Esophagus squamous epithelium (tissue), 5 donors: ENCODE measurements around the gene SMC5. TPM values are rescaled to one million over a fixed set of nuclear protein-coding genes. Genes with fewer than 3 reads are reported as not detected.
A peak's percentile ranks its signal among the peaks of the same experiment; 100 is the strongest.

Experiments
- DNase-seq: peaks from one replicate; lab custom pipeline; 2025; lab: John Stamatoyannopoulos, UW
- H3K27ac ChIP-seq, 4 donors: fragments of 200-600 bp; sonication (generic); one replicate each; pipeline ENCODE4 v1.5.1; 2016 to 2019; ENCODE audit warnings: mild to moderate bottlenecking in 1 of 4
- H3K27me3 ChIP-seq, 4 donors: fragments of 200-600 bp; sonication (generic); 1 replicate in 3 of 4; 2 replicates in 1 of 4; pipeline versions ENCODE4 v1.5.1 to v1.6.0; 2017 to 2021; ENCODE audit warnings: antibody characterized with exemption in 1 of 4
- H3K36me3 ChIP-seq, 3 donors: fragments of 200-600 bp; sonication (generic); one replicate each; pipeline ENCODE4 v1.5.1; 2016 to 2019
- H3K4me1 ChIP-seq, 3 donors: fragments of 200-600 bp; sonication (generic); one replicate each; pipeline ENCODE4 v1.5.1; 2017 to 2019
- H3K4me3 ChIP-seq, 4 donors: fragments of 200-600 bp; sonication (generic); 1 replicate in 3 of 4; 2 replicates in 1 of 4; pipeline ENCODE4 v1.5.1; 2016 to 2019; ENCODE audit warnings: mild to moderate bottlenecking in 2 of 4, moderate library complexity in 1 of 4
- H3K9me3 ChIP-seq, 3 donors: fragments of 200-600 bp; sonication (generic); one replicate each; pipeline ENCODE4 v1.5.1; 2016 to 2019
- CTCF ChIP-seq, 6 experiments: fragments of 450-650 bp in 4 of 6; fragments of 200-600 bp in 2 of 6; sonication (generic) in 2 of 6; IDR thresholded peaks; one replicate each; pipeline ENCODE4 v1.5.1; 2016 to 2019; ENCODE audit warnings: antibody characterized with exemption in 6 of 6, mild to moderate bottlenecking in 4 of 6, moderate library complexity in 4 of 6
- POLR2A ChIP-seq, 4 donors: fragments of 450-650 bp; IDR thresholded peaks; one replicate each; pipeline ENCODE4 v1.6.1; 2017; ENCODE audit warnings: antibody characterized with exemption in 4 of 4, mild to moderate bottlenecking in 4 of 4, moderate library complexity in 3 of 4
- WGBS, 2 donors: methylation state at CpG; one replicate each; pipeline ENCODE4 v1.1.5; 2018; 5-methylcytosine and 5-hydroxymethylcytosine counted together
- intact Hi-C: fragments of 100-400 bp; cut with DNase I; formaldehyde crosslinking; loops from one replicate; pipeline ENCODE4 v1.15.0; 2022
- total RNA-seq, 4 donors: library from RNA; depleted of rRNA; stranded (reverse); fragments of >200 nt; gene quantifications; one replicate each; pipeline ENCODE4 v1.1.0, GENCODE V29; 2016
- donor health status: DM: yes; HTN: yes; CAD: no.

SMC5 gene
- total RNA-seq: 10 to 100 TPM; 16.5 to 36.0 (median 23.9) TPM

DNA sequence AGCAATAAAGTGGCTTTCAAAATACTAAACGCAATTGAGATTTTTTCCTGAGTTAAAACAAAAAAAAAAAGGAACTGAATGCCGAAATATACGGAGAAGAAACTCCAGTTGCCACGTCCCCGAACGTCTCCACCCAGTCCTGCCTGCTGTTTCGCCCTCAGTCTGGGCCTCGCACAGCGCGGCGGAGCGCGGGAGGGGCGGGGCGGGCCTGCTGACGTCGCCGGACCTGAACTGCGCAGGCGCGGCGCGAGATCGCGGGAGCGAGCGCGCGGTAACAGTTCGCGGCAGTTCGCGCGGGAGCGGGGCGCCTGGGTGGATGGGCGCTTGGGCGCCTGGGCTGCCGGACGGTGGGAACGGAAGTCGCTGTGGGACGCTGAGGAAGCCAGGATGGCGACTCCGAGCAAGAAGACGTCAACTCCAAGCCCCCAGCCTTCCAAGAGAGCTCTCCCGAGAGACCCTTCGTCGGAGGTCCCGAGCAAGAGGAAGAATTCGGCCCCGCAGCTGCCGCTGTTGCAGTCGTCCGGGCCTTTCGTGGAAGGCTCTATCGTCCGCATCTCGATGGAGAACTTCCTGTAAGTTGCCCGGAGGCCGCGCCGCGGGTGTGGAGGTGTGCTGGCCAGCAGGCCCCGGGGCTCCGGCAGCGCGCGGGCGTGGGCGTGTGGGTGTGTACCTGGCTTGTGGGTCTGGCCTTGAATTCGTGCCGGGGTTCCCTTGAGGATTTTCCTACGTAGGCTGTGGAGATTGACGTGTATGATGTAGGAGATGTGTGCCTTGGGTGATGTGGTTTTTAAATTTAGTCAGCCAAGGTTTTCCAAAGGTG, at the start of gene SMC5:
Gene SMC5, plus strand, starts transcription at position 287 of the 820 bp plus-strand sequence. Its CDS starts 101 bp downstream, at position 388.
- intact Hi-C loops: no loop called here
- TF ChIP-seq POLR2A (IDR thresholded peaks at IDR 0.05) (peak; percentile 9 to 98 (median 94)), CTCF (IDR thresholded peaks at IDR 0.05) (no peak)
- WGBS, 2 donors: 0 to 4% methylated on average over 10 to 23 of the region's 75 CpGs
- Histone ChIP-seq H3K4me1 (peaks cover 26 to 76% (median 38%) of the 10 kb centered on the region in 3 donors), H3K4me3 (peak within 1 kb of the TSS; percentile 80 to 89 (median 84)), H3K27me3 (no peaks in the 10 kb centered on the region), H3K27ac (peak within 1 kb of the TSS; percentile 97 to 98 (median 98)), H3K9me3 (no peaks in the 10 kb centered on the region), H3K36me3 (no peaks in the 10 kb centered on the region)
- peak; percentile 57 for DNase-seq

DNA sequence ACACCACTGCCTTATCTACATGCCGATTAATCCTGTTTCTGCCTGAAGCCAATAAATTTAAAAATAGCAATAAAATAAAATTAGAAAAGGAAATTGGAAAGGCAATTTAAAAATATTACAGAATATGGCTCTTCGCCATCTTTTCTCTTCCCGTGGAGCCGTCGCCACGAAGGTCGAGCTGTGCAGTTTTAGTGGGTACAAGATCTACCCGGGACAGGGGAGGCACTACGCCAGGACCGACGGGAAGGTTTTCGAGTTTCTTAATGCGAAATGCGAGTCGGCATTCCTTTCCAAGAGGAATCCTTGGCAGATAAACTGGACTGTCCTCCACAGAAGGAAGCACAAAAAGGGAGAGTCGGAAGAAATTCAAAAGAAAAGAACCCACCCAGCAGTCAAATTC, 41.7 kb upstream of the SMC5 start:
- no peak overlapping the region for H3K27ac ChIP-seq
- H3K4me1 ChIP-seq: no peaks in the 10 kb centered on the region
- no peak overlapping the region for H3K4me3 ChIP-seq
- TF ChIP-seq POLR2A (IDR thresholded peaks at IDR 0.05) (no peak), CTCF (IDR thresholded peaks at IDR 0.05) (no peak)
- peaks cover 0 to 51% (median 0%) of the 10 kb centered on the region in 3 donors for H3K36me3 ChIP-seq
- intact Hi-C loops: no loop called here
- no peak for DNase-seq
- H3K27me3 ChIP-seq: no peaks in the 10 kb centered on the region
- 85 to 95% methylated on average over 15 to 16 of the region's 16 CpGs for WGBS, 2 donors
- peaks cover 0 to 8% (median 6%) of the 10 kb centered on the region in 3 donors for H3K9me3 ChIP-seq

GRCh38 chr9:70218767-70219166, 40.0 kb upstream of the SMC5 start:
- Histone ChIP-seq H3K4me3 (no peak overlapping the region), H3K9me3 (no peaks in the 10 kb centered on the region), H3K27ac (no peak overlapping the region), H3K27me3 (no peaks in the 10 kb centered on the region), H3K4me1 (no peaks in the 10 kb centered on the region), H3K36me3 (peaks cover 0 to 37% (median 0%) of the 10 kb centered on the region in 3 donors)
- no peak for DNase-seq
- WGBS, 2 donors: 29 to 45% methylated on average over 1 of the region's 1 CpG
- TF ChIP-seq CTCF (IDR thresholded peaks at IDR 0.05) (no peak), POLR2A (IDR thresholded peaks at IDR 0.05) (no peak)
- intact Hi-C loops: no loop called here

- no peak overlapping the region for H3K27ac ChIP-seq
- intact Hi-C loops: no loop called here
- TF ChIP-seq POLR2A (IDR thresholded peaks at IDR 0.05) (no peak), CTCF (IDR thresholded peaks at IDR 0.05) (no peak)
- no peaks in the 10 kb centered on the region for H3K4me1 ChIP-seq
- 94 to 96% methylated on average over 1 to 2 of the region's 2 CpGs for WGBS, 2 donors
- no peak overlapping the region for H3K4me3 ChIP-seq
- H3K27me3 ChIP-seq: no peaks in the 10 kb centered on the region
- DNase-seq: no peak
- H3K36me3 ChIP-seq: peaks cover 0 to 35% (median 0%) of the 10 kb centered on the region in 3 donors
- H3K9me3 ChIP-seq: no peaks in the 10 kb centered on the region
Observed at GRCh38 chr9:70220216-70220615, 38.6 kb upstream of the SMC5 start.

DNA sequence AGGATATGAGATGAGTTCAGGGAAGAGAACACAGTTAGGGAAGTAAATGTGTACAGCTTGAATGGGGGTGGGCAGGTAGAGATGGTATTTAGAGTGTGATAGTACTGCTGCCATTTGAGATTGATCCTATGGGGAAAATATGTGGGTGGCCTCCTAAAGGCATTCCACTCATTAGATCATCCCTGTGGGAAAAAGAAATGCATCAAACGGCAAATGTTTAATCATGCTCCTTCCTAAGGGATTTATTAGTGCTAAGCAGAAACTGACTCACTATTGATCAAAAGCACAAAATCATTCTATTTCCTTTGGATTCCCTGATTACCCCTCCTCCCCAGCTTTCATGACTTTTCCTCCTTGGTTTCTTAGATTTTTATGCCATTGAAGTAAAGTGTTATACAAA, 36.4 kb upstream of the SMC5 start:
- Histone ChIP-seq H3K4me1 (no peaks in the 10 kb centered on the region), H3K36me3 (peaks cover 0 to 37% (median 0%) of the 10 kb centered on the region in 3 donors), H3K4me3 (no peak overlapping the region), H3K9me3 (no peaks in the 10 kb centered on the region), H3K27ac (no peak overlapping the region), H3K27me3 (no peaks in the 10 kb centered on the region)
- TF ChIP-seq POLR2A (IDR thresholded peaks at IDR 0.05) (no peak), CTCF (IDR thresholded peaks at IDR 0.05) (no peak)
- 56 to 84% methylated on average over 1 of the region's 1 CpG for WGBS, 2 donors
- DNase-seq: no peak
- intact Hi-C loops: no loop called here
